Fibroblast of lung (primary cell): ENCODE data around the gene CFAP20.

Experiments
- EZH2 ChIP-seq: IDR thresholded peaks from 2 replicates; pipeline ENCODE4 v1.5.1; 2012; ENCODE audit warnings: low read length, control low read depth, mild to moderate bottlenecking; ENCODE audit errors: missing control alignments
- TF ChIP-seq, protein P1 (sequence below), 2 donors: IDR thresholded peaks in 1 of 2; conservative IDR thresholded peaks in 1 of 2; 1 replicate in 1 of 2; 2 replicates in 1 of 2; pipeline ENCODE4 v1.5.1; 2011 to 2012; ENCODE audit warnings: low read length in 2 of 2, control low read depth in 1 of 2, inconsistent platforms in 1 of 2, low read depth in 1 of 2, mild to moderate bottlenecking in 1 of 2

DNA sequence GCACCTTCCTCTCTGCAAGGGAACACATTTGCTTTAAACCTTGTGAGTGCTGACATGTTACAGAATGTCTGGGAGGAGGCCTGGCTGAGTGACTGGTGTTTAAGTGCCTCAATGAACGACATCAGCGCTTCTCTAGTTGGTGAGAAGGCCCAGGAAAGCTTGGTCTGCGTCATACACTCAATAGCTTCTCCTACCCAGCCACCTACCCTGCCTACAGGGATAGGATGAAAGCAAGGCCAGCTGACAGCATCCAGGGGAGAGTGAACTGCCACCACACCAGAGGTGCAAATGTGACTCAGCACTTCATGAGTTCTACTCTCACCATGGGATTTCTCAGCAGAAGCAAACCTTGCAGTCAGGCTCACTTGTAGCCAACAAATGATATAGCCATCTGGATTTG is 31.7 kb upstream of the CFAP20 start:
- TF ChIP-seq, protein P1, sequence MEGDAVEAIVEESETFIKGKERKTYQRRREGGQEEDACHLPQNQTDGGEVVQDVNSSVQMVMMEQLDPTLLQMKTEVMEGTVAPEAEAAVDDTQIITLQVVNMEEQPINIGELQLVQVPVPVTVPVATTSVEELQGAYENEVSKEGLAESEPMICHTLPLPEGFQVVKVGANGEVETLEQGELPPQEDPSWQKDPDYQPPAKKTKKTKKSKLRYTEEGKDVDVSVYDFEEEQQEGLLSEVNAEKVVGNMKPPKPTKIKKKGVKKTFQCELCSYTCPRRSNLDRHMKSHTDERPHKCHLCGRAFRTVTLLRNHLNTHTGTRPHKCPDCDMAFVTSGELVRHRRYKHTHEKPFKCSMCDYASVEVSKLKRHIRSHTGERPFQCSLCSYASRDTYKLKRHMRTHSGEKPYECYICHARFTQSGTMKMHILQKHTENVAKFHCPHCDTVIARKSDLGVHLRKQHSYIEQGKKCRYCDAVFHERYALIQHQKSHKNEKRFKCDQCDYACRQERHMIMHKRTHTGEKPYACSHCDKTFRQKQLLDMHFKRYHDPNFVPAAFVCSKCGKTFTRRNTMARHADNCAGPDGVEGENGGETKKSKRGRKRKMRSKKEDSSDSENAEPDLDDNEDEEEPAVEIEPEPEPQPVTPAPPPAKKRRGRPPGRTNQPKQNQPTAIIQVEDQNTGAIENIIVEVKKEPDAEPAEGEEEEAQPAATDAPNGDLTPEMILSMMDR (conservative IDR thresholded peaks at IDR 0.05 in 1 of 2, IDR thresholded peaks at IDR 0.05 in 1 of 2; ENCODE audit: low read depth in 1 of 2, low read length in 2 of 2) = no peak
- TF ChIP-seq EZH2 = no peak
